ENCODE data around the gene DCLK1.
A peak's percentile ranks its signal among the peaks of the same experiment; 100 is the strongest.
"Not testable (repeated sequence)": the region's sequence is repeated elsewhere in the genome, so short reads cannot be mapped to it uniquely, and the experiment has no call there.

Gene DCLK1

DNA sequence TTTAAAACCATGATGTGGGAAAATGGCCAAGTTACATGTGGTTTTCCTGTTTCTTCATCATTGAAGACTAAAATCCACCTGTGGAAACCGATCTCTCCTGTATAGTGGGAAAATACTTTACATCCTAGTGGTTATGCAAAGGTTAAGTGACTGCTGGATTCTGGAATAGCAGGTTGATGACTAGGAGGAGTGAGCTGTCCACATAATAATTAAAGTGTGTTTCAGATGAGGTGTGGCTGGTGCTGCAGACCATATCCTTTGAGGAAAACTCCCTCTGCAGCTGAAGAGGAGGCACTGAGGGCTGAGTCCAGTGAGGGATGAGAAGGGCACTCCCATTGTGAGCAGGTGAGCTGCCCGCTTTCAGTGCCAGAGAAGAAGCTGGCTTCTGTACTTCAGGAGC is 43.2 kb downstream of the DCLK1 start:
- DNase-seq: no peak

DNA sequence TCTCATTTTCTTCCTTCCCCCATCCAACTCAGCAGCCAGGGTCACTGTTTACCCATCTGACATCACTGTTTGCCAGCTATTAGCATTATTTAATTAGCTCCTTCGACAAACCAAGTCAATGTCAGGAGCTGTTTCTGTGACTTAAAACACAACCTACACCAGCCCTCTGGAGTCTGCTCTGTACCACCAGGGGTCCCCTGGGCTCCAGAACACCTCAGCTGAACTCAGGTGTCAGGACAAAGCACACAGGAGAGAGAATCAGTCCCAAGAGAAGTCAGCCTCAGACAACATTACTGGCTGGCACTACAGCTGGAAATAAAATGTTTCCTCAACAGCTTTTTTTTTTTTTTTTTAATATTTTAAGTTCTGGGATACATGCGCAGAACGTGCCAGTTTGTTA is 45.1 kb downstream of the DCLK1 start:
- DNase-seq: no peak

DNA sequence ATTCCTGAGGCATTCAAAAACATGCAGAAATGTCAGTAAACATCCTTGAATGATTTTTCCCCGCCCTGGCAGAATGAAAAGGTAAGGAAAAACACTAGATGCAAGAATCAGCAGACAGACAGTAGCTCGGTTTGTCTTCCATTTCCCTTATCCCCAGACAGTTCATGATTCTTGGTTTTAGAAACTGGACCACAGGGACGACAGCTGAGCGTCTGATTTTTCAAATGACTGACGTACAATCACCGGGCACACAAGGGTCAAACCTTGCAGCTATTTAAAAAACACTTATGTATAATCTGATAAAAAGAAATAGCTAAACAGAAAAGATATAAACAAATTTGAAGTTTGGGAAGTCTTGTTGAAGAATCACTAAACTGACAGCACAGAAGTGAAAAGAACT is 47.1 kb downstream of the DCLK1 start:
- DNase-seq: no peak

DNA sequence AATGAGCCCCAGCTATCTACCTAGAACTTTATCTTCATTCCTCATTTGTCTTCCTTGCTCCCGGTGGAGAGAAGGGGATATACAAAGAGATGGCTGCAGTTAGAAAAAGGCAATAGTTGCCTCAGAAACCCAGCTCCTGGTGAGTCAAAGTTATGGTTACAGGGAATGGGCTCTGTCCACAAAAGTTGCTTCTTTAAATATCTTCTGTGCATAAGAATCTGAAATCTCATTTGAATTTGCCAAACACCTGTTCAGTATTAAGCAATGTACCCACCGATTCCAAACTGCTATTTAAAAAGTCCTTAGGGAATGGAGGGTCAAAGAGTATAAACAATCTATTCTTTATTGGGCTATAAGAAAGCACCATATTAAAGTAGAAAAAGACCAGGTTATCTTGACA is 48.4 kb downstream of the DCLK1 start:
- DNase-seq: no peak

DNA sequence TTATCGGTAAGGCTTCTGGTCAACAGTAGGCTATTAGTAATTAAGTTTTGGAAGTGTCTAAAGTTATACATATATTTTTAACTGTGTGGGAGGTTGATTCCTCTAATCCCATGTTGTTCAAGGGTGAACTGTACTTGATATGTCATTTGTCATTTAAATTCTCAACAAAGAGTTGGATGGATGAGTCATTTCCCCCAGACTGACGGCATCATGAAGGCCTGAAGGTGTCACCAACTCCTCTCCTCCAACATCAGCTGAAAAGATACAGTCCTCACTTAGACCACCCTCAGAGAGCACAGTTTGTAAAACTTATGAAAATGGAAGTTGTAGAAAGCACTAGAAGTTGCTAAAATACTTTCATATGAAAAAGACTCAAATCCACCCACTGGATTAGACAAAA is 48.8 kb downstream of the DCLK1 start:
- DNase-seq: no peak

DNA sequence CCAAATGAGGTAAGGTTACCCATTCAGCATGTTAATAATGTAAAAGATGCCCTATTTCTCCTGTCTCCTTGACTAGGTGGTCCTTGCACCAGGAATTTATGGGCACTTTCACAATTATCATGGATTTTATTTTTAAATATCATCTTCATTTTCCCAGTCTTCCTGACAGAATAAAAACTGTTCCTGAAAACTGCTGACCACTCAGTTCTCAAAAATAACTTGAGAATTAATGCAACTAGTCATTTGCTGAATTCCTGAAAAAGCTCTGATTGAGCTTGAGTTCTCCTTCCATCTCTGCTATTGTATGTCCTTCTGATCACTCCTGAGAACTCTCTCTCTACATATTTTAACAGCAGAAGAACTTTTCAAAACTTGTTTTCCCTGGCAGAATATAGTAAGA is 55.0 kb downstream of the DCLK1 start:
- DNase-seq: no peak

DNA sequence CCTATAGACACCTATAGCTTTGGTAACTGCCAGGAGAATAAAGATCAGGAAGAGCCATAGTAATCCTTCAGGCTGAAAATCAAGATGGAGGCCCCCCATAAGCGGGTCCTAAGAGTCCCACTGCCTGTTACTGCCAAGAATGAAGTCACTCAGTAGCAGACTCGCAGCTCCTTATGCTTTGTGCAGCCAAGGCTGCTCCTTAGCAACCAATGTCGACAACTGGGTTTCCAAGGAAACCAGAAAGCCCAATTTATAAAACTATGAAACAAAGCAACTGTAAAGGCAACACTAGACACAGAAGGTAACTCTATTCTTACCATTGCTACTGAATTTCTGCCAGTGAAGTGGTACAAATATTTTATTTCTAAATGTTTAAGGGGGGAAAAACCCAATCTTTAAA is 56.5 kb downstream of the DCLK1 start:
- DNase-seq: peak in 32 of 58 donors; percentile 1 to 69 (median 19)

DNA sequence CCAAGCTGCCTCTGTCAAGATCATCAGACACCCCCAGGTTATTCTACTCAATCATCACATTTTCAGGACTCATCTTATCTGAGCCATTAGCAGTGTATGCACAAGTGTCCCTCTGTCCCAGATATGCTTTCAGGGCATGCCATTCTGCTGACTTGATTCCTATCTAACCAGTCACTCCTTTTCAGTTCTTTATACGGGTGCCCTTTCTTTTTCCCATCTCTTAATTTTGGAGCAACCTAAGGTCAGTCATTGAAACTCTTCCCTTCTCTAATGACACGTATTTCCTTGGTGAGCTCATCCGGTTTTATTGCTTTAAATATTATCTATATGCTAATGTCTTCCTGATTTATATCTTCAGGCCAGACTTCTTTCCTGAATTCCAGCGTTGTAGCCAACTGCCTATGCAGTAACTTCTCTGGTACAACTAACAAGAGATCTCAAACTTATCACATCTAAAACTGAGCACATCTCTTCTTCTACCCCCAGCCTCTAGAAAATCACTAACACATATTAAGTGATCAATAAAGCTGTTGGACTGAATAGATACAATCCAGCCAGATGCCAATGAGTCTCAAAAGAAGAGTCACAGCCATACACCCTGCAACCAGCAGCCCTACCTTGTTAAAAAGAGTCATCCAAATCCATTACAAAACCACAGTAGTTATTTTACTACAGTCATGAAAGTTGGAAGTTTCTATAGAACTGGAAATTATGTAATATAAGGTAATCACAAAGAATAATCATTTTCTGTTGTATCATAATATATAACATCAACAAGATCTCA is 58.8 kb downstream of the DCLK1 start:
- DNase-seq: no peak

DNA sequence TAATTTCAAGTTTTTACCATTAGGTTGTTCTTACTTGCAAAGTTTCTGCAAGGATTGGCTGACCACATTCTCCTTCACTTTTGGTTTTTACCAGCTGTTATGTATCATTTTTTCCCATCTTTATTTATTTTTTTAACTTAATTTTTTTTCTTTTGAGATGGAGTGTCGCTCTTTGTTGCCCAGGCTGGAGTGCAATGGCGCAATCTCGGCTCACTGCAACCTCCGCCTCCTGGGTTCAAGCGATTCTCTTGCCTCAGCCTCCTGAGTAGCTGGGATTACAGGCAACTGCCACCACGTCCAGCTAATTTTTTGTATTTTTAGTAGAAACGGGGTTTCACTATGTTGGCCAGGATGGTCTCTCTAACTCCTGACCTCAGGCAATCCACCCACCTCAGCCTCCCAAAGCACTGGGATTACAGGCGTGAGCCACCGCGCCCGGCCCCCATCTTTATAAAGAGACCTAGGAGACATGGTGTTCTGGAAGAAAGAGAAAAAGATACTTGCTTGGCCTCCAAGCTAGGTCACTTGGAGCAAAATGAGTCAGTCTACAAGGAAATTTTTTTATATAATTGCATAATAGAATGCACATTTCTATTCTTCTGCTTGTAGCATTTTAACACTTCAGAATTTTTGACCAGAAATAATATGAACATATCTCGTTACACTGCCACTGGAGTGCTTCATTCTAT is 60.5 kb downstream of the DCLK1 start:
- DNase-seq: not testable (repeated sequence)

DNA sequence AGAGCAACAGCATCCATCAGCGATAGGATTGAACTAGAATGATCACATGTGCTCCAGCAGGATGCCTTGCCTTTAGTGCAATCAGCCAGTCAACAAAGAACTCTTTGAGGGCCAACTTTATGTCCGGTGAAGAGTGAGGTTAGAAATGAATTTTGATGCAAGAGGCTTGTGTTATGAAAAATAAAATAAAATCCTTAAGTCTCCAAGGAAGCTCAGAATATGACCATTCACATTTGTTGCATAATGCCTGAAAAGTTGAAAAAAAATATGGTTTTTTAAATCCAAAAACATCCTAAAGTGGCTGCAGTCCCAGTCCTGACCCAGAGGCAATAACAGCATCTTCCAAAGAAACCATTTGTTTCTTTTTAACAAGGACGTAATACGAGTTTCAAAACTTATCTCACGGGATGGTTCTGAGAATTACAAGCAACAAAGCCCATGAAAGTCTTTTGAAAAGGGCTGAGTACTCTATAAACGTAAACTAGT is 61.3 kb downstream of the DCLK1 start:
- DNase-seq: no peak

DNA sequence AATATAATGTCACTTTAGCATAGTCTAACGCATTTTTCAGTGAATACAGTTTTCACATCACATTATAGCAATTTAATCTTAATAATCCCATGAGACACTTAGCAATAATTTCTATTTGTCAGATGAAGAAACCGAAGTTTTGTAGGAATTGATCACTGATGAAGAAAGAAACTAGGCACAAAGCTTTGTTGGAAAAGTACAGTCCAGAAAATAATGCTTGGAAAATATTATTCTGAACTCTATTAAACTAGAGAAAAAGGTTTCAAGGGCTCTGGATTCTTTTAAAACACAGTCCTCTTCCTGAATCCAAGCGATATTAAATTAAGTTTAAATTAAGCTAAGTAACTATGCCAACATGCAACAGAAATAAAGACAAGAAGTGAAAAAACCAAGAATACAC is 62.2 kb downstream of the DCLK1 start:
- no peak for DNase-seq

DNA sequence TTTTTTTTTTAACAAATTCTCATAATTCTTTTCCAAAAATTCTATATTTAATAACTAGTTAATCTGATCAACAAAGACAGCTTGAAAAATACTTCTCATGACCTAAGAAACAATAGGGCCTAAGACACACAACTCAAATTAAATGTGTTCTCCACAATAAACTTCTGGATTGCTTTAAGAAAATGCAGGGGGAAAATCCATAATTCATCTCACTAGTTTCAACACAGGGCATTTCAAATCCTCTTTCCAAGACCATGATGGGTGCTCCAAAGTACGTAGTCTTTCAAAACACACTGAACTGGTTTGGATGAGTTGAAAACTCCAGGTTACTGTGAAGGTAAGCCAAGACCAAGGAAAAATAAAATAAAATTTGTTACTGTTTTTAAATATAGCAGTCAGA is 62.6 kb downstream of the DCLK1 start:
- no peak for DNase-seq

DNA sequence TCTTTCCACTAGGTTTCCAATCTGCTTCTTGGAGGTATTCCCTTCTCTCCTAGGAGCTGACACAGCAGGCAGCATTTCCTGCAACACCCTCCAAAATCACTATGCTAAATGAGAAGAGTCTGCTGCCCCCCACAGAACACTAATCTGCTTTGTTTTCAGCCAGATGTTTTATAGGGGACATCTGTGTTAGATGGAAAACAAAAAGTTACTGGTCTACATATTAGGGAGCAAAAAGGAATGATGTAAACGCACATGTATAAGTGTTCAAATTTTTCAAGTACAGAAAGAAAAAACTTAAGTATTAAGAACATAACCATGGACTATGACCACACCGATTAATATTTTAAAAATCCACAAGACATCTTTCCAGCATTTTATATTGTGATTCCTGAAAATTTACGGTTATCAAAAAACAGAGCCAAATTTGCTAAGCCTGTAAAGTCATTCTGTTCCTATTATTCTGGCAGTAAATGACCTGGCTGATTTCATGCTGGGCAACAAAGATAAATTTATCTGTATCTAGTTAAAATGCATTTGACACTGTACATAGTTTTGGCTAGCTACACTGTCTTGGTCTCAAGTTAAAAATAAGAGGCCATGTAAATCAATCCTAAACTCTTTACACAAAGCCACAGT is 63.3 kb downstream of the DCLK1 start:
- DNase-seq: no peak

DNA sequence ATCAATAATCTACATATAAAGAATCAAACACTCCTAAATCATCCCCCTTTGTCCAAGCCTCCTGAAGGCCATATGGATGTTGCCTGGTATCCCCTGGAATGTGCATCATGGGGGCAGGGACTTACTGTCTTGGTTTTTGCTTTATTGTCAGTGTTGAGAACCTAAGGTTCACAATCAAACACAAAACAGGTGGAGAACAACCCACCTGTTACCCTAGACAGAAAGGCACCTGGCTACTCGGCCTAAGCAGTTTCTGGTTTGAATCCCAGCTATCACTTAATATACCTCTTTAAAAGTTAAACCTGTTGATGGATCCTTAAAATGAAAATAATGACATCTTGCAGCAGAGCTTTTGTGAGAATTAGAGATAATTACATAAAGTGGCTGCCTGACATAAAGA is 68.9 kb downstream of the DCLK1 start:
- no peak for DNase-seq

DNA sequence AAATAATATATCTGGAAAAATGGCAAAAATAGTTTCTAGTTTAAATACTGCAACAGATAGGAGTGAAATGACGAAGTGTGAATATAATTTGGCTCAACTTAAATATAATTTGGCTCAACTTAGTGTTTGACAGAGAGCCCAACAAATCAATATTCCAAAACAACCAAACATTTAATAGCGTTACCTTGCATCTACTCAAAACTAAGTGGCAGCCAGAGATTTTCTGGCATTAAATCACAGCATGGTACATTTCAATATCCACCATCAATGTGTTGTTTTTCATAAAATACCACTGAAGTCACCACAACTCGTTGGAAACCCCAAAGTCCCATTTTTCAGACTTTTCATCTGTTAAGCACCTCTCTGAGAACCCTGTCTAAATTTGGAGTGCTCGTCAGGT is 69.6 kb downstream of the DCLK1 start:
- DNase-seq: no peak

DNA sequence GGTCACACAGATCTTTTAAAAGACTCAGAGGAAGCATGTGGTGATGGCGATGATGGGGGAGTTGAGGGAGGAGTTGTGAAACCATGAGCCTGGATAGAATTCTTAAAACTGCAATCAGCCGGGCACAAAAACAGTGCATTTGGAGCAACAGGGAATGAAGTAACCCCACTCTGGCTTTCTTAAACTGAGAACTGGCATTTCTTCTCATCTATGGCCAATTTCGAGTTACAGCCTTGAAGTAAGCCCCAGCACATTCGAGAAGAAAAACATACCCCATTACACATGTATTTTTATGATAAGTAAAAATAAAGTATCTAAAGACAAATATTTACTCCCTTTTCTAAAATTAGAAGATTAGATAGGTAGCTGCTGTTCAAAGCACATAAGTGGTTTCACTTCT is 70.1 kb downstream of the DCLK1 start:
- DNase-seq: no peak

DNA sequence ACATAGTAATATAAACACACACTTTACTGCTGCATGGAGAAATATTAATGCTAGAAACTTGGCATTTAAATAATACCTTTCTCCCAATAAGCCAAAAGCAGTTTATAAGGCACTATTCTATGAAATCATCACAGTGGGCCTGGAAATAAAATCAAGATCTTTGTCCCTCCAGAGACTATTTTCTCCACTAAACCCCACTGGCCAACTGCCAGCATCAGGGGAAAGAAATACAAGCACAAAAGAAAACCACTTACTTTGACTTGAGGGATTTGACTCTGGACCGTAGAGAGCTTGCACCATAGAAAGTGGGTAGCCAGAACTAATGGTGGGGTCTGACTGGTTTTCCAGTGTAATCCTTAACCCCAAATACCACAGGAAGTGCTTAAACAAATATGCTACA is 71.9 kb downstream of the DCLK1 start:
- DNase-seq: no peak

DNA sequence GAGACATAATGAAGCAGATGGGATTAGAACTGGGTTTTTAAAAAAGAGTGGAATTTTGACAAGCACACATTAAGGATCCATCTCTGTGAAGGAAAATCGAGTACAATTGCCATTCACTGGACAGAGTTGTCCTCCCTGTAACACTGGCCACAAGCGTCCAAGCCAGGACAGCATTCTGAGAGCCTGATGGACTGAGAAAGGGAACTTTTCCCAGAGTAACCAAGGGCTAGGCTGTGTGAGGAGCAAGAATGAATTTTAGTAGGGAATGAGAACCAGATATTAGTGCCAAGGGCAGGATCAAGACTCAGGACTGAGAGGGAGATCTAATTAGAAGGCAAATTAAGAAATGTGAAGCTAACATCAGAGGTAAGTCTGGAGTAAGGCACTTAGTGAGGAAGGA is 73.1 kb downstream of the DCLK1 start:
- DNase-seq: peak in 2 of 58 donors; percentile 5 to 17

DNA sequence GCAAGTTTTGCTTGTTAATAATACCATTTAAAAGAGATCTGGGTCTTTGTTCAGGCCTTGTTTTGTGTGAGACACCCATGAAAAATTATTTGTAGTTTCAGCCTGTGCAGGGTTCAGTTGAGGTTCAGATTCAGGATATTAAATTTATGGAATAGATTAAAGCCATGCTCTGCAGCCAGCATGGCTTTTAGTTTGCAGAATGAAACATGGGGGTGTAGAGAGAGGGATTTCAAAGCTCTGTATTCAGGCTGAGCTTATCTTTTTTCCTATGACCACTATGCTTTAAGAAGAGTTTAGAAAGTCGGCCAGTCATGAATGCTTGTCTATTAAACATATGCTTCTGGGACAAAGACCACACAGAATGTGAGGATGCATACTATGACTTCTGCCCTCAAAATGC is 73.6 kb downstream of the DCLK1 start:
- no peak for DNase-seq

DNA sequence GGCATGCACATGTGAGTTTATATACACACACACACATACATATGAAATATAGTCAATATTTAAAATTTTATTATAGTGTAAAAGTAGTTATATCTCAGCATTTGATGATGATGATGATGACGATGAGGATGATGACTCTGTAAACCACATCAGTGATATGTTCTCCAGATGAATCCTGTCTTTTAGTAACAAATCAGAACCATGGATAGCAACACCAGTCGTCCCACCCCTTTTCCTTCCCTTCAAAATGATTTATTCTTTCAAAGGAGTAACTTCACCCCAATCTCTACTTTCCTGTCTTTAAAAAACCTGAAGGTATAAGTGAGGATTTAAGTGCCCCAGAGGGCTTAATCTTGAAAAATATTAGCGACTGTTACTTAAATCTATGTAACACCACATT is 74.1 kb downstream of the DCLK1 start:
- no peak for DNase-seq

DNA sequence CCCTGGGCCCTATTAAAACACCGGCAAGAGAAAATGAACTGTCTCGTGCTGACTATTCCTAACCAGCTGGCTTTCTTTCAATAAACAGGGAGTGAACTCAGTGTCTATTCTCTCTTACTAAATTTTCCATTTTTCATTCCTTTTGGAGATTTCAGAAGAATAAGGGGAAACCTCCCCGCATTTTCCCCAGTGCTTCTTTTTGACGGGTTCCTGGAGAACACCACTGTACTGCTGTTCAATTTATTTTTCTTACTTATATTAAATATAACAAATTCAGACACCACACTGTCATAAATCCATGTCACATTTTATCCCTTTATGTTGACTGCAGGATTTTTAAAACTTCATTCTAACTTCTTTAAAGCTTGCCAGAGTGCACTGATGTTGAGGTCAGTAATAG is 75.8 kb downstream of the DCLK1 start:
- DNase-seq: no peak

DNA sequence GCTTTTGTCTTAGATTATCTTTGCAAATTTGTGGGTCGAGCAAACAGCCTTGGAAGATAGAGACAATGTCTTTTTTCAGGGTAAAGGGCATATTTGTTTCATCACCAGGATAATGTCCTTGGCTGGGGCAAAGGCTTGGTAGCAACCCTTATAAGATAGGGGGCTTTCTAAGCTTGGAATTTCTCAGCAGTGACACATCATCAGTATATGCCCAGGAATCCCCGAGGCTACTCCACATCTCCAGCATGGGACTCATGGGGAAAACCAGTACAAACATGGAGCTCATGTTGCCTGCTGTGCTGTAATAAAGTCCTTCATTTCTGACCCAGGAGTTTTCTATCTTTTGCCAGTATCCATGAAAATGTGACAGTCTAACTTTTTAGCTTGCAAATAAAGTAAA is 77.1 kb downstream of the DCLK1 start:
- DNase-seq: no peak

DNA sequence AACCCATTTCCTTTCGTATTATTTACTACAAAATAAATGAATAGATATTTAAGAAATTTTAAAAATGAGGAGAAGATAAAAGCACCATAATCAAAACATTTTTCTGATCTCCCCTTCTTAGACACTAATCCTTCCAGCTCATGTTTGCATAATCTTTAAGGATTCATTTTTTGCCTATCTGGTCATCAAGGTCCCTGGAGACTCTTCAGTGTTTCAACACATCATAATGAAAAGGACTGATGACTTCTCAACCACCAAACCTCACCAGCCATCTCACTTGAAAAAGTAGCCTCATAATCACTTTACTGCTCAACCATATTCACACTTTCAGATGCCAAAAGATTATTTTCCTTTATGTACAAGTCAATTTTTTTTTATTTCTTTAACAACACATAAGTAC is 80.1 kb downstream of the DCLK1 start:
- DNase-seq: no peak
